ENCODE results near the gene CHRNB2.
A peak's percentile ranks its signal among the peaks of the same experiment; 100 is the strongest.

CHRNB2 gene

GRCh38 chr1:154608397-154609270 is 41.1 kb downstream of the CHRNB2 start (continued):
- no peak for TF ChIP-seq AEBP2 (tag by site-specific recombination; IDR thresholded peaks at IDR 0.05; ENCODE audit: borderline replicate concordance)

GRCh38 chr1:154609398-154610380 is 42.1 kb downstream of the CHRNB2 start:
- no peak overlapping the region for H3K4me3 ChIP-seq (ENCODE audit: low read depth, low read length)
- no peaks in the 10 kb centered on the region for H3K9me3 ChIP-seq (ENCODE audit: control insufficient read depth, insufficient read depth, low read depth, low read length)
- ChIA-PET POLR2A (interaction anchor here (1.1 kb wide), 1 partner anchor 17 kb away, joined by 5 read pairs; no protein-coding TSS in a partner anchor), CTCF (interaction anchor here (0.7 to 1.1 kb wide), 3 partner anchors 17 to 640 kb away, joined by 3 to 4 read pairs (median 3); no protein-coding TSS in a partner anchor)
- H3K4me1 ChIP-seq (ENCODE audit: control insufficient read depth, insufficient read depth, low read length) = peaks cover 18% of the 10 kb centered on the region; the same call in 1 of the 2 replicates
- peak overlapping the region; percentile 93; the same call in 1 of the 2 replicates for H3K27ac ChIP-seq (ENCODE audit: extremely low read depth, low read depth, low read length)
- peaks cover 0 to 10% of the 10 kb centered on the region in 2 experiments; a peak in 2 of 3 replicates for H3K36me3 ChIP-seq (ENCODE audit: control insufficient read depth in 2 of 2, insufficient read depth in 1 of 2, low read length in 2 of 2)
- TF ChIP-seq SP2 (tag by site-specific recombination; IDR thresholded peaks at IDR 0.05) = peak; percentile 19
- peak; percentile 87 for TF ChIP-seq ZNF398 (tag by site-specific recombination; IDR thresholded peaks at IDR 0.05)
- TF ChIP-seq ZNF623 (tag by site-specific recombination; IDR thresholded peaks at IDR 0.05) = peak; percentile 95
- TF ChIP-seq ZNF692 (tag by site-specific recombination; IDR thresholded peaks at IDR 0.05) = no peak
- no peak for TF ChIP-seq KLF17 (tag by site-specific recombination; IDR thresholded peaks at IDR 0.05)
- peak; percentile 29; the same call in 1 of the 2 replicates for TF ChIP-seq ZNF76 (tag by site-specific recombination; IDR thresholded peaks at IDR 0.05; ENCODE audit: borderline replicate concordance, low read depth)
- peak; percentile 71 for TF ChIP-seq PRDM10 (tag by site-specific recombination; IDR thresholded peaks at IDR 0.05)
- TF ChIP-seq ZNF350 (tag by site-specific recombination; IDR thresholded peaks at IDR 0.05) = no peak
- peak; percentile 95 for TF ChIP-seq ZBTB8A (tag by site-specific recombination; IDR thresholded peaks at IDR 0.05)
- TF ChIP-seq ZNF449 (tag by site-specific recombination; IDR thresholded peaks at IDR 0.05) = peak; percentile 74; the same call in 1 of the 2 replicates
- TF ChIP-seq KLF7 (tag by site-specific recombination; IDR thresholded peaks at IDR 0.05; ENCODE audit: borderline replicate concordance) = no peak
- peak; percentile 36; the same call in 1 of the 2 replicates for TF ChIP-seq ZNF24 (tag by site-specific recombination; IDR thresholded peaks at IDR 0.05)
- 0 out of 2 replicates have a peak, but pooled peaks have one; percentile 4 for TF ChIP-seq TSHZ1 (tag by site-specific recombination; IDR thresholded peaks at IDR 0.05; ENCODE audit: borderline replicate concordance)
- TF ChIP-seq ZNF184 (tag by site-specific recombination; IDR thresholded peaks at IDR 0.05) = no peak

All from HEK293 (cell line).